ENCODE measurements around the gene ARVCF.
A peak's percentile ranks its signal among the peaks of the same experiment; 100 is the strongest.

ARVCF gene

GRCh38 chr22:19959587-19960490, 56.8 kb downstream of the ARVCF start:
- H3K9me3 ChIP-seq (ENCODE audit: control insufficient read depth, insufficient read depth, low read length), result no peaks in the 10 kb centered on the region
- peaks cover 19% of the 10 kb centered on the region for H3K4me1 ChIP-seq (ENCODE audit: control insufficient read depth, insufficient read depth, low read length)
- H3K27me3 ChIP-seq (ENCODE audit: control insufficient read depth, insufficient read depth, low read length), result no peaks in the 10 kb centered on the region
- peak overlapping the region; percentile 35; the same call in 1 of the 2 replicates for H3K4me3 ChIP-seq (ENCODE audit: low read depth, low read length)
- H3K36me3 ChIP-seq (ENCODE audit: control insufficient read depth, insufficient read depth, low read length), result no peaks in the 10 kb centered on the region
- H3K27ac ChIP-seq (ENCODE audit: low read depth, low read length), result peak overlapping the region; percentile 57
- H3K9ac ChIP-seq (ENCODE audit: low read depth, low read length), result no peak overlapping the region

GRCh38 chr22:19959043-19959586, 57.5 kb downstream of the ARVCF start:
- H3K9ac ChIP-seq (ENCODE audit: low read depth, low read length), result no peak overlapping the region
- no peaks in the 10 kb centered on the region for H3K9me3 ChIP-seq (ENCODE audit: control insufficient read depth, insufficient read depth, low read length)
- peak overlapping the region; percentile 47 for H3K4me3 ChIP-seq (ENCODE audit: low read depth, low read length)
- no peaks in the 10 kb centered on the region for H3K27me3 ChIP-seq (ENCODE audit: control insufficient read depth, insufficient read depth, low read length)
- H3K36me3 ChIP-seq (ENCODE audit: control insufficient read depth, insufficient read depth, low read length), result no peaks in the 10 kb centered on the region
- peaks cover 19% of the 10 kb centered on the region for H3K4me1 ChIP-seq (ENCODE audit: control insufficient read depth, insufficient read depth, low read length)
- peak overlapping the region; percentile 57 for H3K27ac ChIP-seq (ENCODE audit: low read depth, low read length)

- Histone ChIP-seq H3K4me3 (ENCODE audit: low read depth, low read length) (peak overlapping the region; percentile 47), H3K4me1 (ENCODE audit: control insufficient read depth, insufficient read depth, low read length) (peaks cover 19% of the 10 kb centered on the region), H3K27ac (ENCODE audit: low read depth, low read length) (peak overlapping the region; percentile 49), H3K36me3 (ENCODE audit: control insufficient read depth, insufficient read depth, low read length) (no peaks in the 10 kb centered on the region), H3K9me3 (ENCODE audit: control insufficient read depth, insufficient read depth, low read length) (no peaks in the 10 kb centered on the region), H3K9ac (ENCODE audit: low read depth, low read length) (no peak overlapping the region), H3K27me3 (ENCODE audit: control insufficient read depth, insufficient read depth, low read length) (no peaks in the 10 kb centered on the region)
Measured at GRCh38 chr22:19958083-19959042, 58.3 kb downstream of the ARVCF start.

- no peak overlapping the region for H3K4me3 ChIP-seq (ENCODE audit: low read depth, low read length)
- H3K27ac ChIP-seq (ENCODE audit: low read depth, low read length), result no peak overlapping the region
- H3K4me1 ChIP-seq (ENCODE audit: control insufficient read depth, insufficient read depth, low read length), result peaks cover 11% of the 10 kb centered on the region
- no peak overlapping the region for H3K9ac ChIP-seq (ENCODE audit: low read depth, low read length)
- H3K9me3 ChIP-seq (ENCODE audit: control insufficient read depth, insufficient read depth, low read length), result no peaks in the 10 kb centered on the region
- no peaks in the 10 kb centered on the region for H3K36me3 ChIP-seq (ENCODE audit: control insufficient read depth, insufficient read depth, low read length)
- no peaks in the 10 kb centered on the region for H3K27me3 ChIP-seq (ENCODE audit: control insufficient read depth, insufficient read depth, low read length)
Measured at GRCh38 chr22:19957445-19957844, 59.2 kb downstream of the ARVCF start.

GRCh38 chr22:19955241-19956128, 61.1 kb downstream of the ARVCF start:
- Histone ChIP-seq H3K4me1 (ENCODE audit: control insufficient read depth, insufficient read depth, low read length) (peaks cover 10% of the 10 kb centered on the region), H3K9ac (ENCODE audit: low read depth, low read length) (no peak overlapping the region)

GRCh38 chr22:19951346-19951745, 65.3 kb downstream of the ARVCF start:
- Histone ChIP-seq H3K36me3 (ENCODE audit: control insufficient read depth, insufficient read depth, low read length) (no peaks in the 10 kb centered on the region), H3K27me3 (ENCODE audit: control insufficient read depth, insufficient read depth, low read length) (no peaks in the 10 kb centered on the region), H3K4me1 (ENCODE audit: control insufficient read depth, insufficient read depth, low read length) (peaks cover 6% of the 10 kb centered on the region), H3K27ac (ENCODE audit: low read depth, low read length) (no peak overlapping the region), H3K9me3 (ENCODE audit: control insufficient read depth, insufficient read depth, low read length) (no peaks in the 10 kb centered on the region), H3K4me3 (ENCODE audit: low read depth, low read length) (no peak overlapping the region), H3K9ac (ENCODE audit: low read depth, low read length) (no peak overlapping the region)

More at GRCh38 chr22:19955241-19956128, 61.1 kb downstream of the ARVCF start:
- no peaks in the 10 kb centered on the region for H3K36me3 ChIP-seq (ENCODE audit: control insufficient read depth, insufficient read depth, low read length)
- no peaks in the 10 kb centered on the region for H3K9me3 ChIP-seq (ENCODE audit: control insufficient read depth, insufficient read depth, low read length)
- no peak overlapping the region for H3K27ac ChIP-seq (ENCODE audit: low read depth, low read length)
- H3K27me3 ChIP-seq (ENCODE audit: control insufficient read depth, insufficient read depth, low read length), result no peaks in the 10 kb centered on the region
- no peak overlapping the region for H3K4me3 ChIP-seq (ENCODE audit: low read depth, low read length)

- H3K9me3 ChIP-seq (ENCODE audit: control insufficient read depth, insufficient read depth, low read length), result no peaks in the 10 kb centered on the region
- H3K27me3 ChIP-seq (ENCODE audit: control insufficient read depth, insufficient read depth, low read length), result no peaks in the 10 kb centered on the region
- H3K36me3 ChIP-seq (ENCODE audit: control insufficient read depth, insufficient read depth, low read length), result no peaks in the 10 kb centered on the region
- H3K27ac ChIP-seq (ENCODE audit: low read depth, low read length), result no peak overlapping the region
- H3K4me3 ChIP-seq (ENCODE audit: low read depth, low read length), result no peak overlapping the region
- peaks cover 7% of the 10 kb centered on the region for H3K4me1 ChIP-seq (ENCODE audit: control insufficient read depth, insufficient read depth, low read length)
- H3K9ac ChIP-seq (ENCODE audit: low read depth, low read length), result no peak overlapping the region
Measured at GRCh38 chr22:19948057-19948760, 68.4 kb downstream of the ARVCF start.

GRCh38 chr22:19943082-19944026, 73.3 kb downstream of the ARVCF start:
- peak overlapping the region; percentile 67 for H3K27ac ChIP-seq (ENCODE audit: low read depth, low read length)
- H3K4me3 ChIP-seq (ENCODE audit: low read depth, low read length), result peak overlapping the region; percentile 64; the same call in 1 of the 2 replicates
- H3K27me3 ChIP-seq (ENCODE audit: control insufficient read depth, insufficient read depth, low read length), result no peaks in the 10 kb centered on the region
- H3K36me3 ChIP-seq (ENCODE audit: control insufficient read depth, insufficient read depth, low read length), result no peaks in the 10 kb centered on the region
- no peaks in the 10 kb centered on the region for H3K9me3 ChIP-seq (ENCODE audit: control insufficient read depth, insufficient read depth, low read length)
- H3K4me1 ChIP-seq (ENCODE audit: control insufficient read depth, insufficient read depth, low read length), result peaks cover 9% of the 10 kb centered on the region
- no peak overlapping the region for H3K9ac ChIP-seq (ENCODE audit: low read depth, low read length)

All from HUES48 (cell line).